A549 (cell line): ENCODE results near the gene ALDH3B1.

Experiments used
- CEBPB ChIP-seq, 2 experiments: fragments of >200 bp in 1 of 2; sonication (Bioruptor Twin) in 1 of 2; formaldehyde crosslinking in 1 of 2; IDR thresholded peaks; 2 replicates each; pipeline ENCODE4 v1.6.1; 2012 to 2016
- HDAC2 ChIP-seq: fragments of 200-600 bp; sonication (generic); IDR thresholded peaks from 2 replicates; pipeline ENCODE4 v1.6.1; 2016
- MAZ ChIP-seq: fragments of 150-350 bp; IDR thresholded peaks from 2 replicates; pipeline ENCODE4 v1.6.1; 2014; ENCODE audit warnings: antibody characterized with exemption, low read depth, low read length, borderline replicate concordance
- POLR2A ChIP-seq: IDR thresholded peaks from 2 replicates; pipeline ENCODE4 v1.6.1; 2012; ENCODE audit warnings: mild to moderate bottlenecking, low read length
- TF ChIP-seq, protein P1 (sequence below): fragments of >200 bp; sonication (Bioruptor Twin); formaldehyde crosslinking; IDR thresholded peaks from 3 replicates; pipeline ENCODE4 v1.5.1; 2016
- TF ChIP-seq, protein P2 (sequence below): IDR thresholded peaks from 2 replicates; pipeline ENCODE4 v1.6.1; 2012

DNA sequence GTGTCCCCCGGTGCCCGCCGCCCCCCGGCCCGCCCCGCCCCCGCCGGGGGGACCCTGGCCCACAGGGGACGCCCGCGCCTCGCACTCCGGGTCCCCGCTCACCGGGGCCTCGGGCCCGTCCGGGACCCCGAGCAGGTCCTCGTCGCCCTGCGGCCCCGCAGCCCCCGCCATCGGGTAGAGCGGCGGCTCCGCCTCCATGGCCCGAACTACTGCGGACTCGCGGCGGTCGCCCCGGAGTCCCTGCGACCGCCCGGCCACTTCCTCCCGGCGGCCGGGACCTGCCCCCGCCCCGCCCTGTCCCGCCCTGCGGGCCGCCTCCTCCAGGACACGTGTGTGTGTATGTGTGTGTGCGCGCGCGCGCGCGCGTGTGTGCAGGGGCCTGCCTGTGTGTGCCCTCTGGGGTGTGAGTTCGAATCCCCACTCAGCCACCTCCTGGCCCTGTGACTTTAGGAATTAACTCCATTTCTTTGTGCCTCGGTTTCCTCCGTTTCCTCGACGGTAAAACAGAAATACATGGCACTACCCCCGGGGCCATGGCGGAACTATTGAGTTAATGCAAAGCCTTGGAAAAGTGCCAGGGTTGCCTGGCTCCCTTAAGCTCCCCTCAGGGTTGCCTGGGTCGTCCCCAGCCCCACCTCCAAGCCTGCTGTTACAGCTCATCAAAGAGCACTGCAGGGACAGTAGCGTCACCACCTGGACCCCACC lies 6.1 kb upstream of the ALDH3B1 start, which contains the start of gene UNC93B1:
- TF ChIP-seq, protein P1, sequence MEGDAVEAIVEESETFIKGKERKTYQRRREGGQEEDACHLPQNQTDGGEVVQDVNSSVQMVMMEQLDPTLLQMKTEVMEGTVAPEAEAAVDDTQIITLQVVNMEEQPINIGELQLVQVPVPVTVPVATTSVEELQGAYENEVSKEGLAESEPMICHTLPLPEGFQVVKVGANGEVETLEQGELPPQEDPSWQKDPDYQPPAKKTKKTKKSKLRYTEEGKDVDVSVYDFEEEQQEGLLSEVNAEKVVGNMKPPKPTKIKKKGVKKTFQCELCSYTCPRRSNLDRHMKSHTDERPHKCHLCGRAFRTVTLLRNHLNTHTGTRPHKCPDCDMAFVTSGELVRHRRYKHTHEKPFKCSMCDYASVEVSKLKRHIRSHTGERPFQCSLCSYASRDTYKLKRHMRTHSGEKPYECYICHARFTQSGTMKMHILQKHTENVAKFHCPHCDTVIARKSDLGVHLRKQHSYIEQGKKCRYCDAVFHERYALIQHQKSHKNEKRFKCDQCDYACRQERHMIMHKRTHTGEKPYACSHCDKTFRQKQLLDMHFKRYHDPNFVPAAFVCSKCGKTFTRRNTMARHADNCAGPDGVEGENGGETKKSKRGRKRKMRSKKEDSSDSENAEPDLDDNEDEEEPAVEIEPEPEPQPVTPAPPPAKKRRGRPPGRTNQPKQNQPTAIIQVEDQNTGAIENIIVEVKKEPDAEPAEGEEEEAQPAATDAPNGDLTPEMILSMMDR, result no peak
- TF ChIP-seq POLR2A, result peak; percentile 48
- TF ChIP-seq MAZ, result 0 out of 2 replicates have a peak, but pooled peaks have one; percentile 70
- TF ChIP-seq CEBPB (IDR thresholded peaks at IDR 0.05), result no peak
- TF ChIP-seq, protein P2, sequence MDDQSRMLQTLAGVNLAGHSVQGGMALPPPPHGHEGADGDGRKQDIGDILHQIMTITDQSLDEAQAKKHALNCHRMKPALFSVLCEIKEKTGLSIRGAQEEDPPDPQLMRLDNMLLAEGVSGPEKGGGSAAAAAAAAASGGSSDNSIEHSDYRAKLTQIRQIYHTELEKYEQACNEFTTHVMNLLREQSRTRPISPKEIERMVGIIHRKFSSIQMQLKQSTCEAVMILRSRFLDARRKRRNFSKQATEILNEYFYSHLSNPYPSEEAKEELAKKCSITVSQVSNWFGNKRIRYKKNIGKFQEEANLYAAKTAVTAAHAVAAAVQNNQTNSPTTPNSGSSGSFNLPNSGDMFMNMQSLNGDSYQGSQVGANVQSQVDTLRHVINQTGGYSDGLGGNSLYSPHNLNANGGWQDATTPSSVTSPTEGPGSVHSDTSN, result no peak
- no peak for TF ChIP-seq HDAC2
